NCI-H1417 (cell line): ENCODE results near the gene VPS26B.
"Not testable (repeated sequence)": the region's sequence is repeated elsewhere in the genome, so short reads cannot be mapped to it uniquely, and the experiment has no call there.

Source experiments
- DNase-seq, 3 experiments: peaks; one replicate each; lab custom pipeline; 2025; lab: John Stamatoyannopoulos, UW

VPS26B gene

GRCh38 chr11:134282121-134283045, 57.9 kb downstream of the VPS26B start:
- DNase-seq = no peak

GRCh38 chr11:134283461-134284230, 59.2 kb downstream of the VPS26B start:
- no peak for DNase-seq

DNA sequence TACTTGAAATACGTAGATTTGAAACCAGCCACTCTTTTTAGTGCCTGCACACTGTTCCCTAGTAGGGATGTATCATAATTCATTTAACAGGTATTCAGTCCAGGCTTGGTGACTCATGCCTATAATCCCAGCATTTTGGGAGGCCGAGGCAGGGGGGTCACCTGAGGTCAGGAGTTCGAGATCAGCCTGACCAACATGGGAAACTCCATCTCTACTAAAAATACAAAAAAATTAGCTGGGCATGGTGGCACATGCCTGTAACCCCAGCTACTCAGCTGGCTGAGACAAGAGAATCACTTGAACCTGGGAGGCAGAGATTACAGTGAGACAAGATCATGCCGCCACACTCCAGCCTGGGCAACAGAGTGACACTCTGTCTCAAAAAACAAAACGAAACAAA, 59.9 kb downstream of the VPS26B start:
- not testable (repeated sequence) for DNase-seq

DNA sequence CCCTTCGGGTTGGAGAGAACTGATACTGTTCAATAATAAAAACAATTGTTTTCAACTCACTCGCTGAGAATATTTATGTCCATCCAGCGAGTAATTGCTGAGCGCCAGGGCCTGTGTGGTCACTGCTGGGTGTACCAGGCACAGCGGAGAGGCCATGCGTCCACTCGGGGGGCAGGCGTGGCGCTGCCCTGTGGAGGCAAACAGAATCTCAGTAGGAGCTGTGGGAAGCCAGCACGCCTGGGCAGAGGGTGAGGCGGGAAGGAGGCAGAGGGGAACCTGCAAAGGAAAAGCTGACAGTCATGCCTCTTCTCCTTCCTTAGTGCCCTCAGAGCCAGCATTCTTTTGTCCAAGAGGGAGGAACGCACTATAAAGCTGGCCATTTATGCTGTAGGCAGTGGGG, 63.1 kb downstream of the VPS26B start:
- no peak for DNase-seq

DNA sequence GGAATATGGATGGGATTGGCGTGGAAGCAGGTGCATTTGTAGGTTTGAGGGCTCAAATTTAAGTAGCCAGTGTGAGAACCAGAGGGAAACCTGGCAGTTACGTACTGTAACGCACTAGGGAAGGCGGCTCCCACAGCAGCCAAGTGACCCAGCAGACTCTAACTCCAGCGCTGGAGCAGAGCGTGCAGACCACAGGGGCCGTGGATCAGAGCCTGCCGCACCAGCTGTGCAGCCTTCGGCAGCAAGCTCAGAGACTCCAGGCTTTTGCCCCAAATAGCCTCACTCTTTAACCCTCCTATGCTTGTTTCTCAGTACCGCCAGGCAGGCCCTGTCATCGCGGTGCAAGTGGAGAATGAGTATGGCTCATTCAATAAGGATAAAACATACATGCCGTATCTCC, 64.0 kb downstream of the VPS26B start:
- no peak for DNase-seq

GRCh38 chr11:134289167-134289566, 64.7 kb downstream of the VPS26B start:
- DNase-seq = no peak

GRCh38 chr11:134289789-134290188, 65.3 kb downstream of the VPS26B start:
- no peak for DNase-seq

- DNase-seq = no peak
These were observed 66.2 kb downstream of the VPS26B start for GRCh38 chr11:134290646-134291045.

DNA sequence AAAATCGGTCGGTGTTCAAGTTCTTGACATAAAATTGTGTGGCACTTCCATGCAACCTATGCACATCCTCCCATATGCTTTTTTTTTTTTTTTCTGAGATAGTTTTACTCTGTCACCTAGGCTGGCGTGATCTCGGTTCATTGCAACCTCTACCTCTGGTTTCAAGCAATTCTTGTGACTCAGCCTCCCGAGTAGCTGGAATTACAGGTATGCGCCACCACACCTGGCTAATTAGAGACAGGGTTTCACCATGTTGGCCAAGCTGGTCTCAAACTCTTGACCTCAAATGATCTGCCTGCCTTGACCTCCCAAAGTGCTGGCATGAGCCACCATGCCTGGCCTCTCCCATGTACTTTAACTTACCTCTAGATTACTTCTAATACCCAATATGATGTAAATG, 66.7 kb downstream of the VPS26B start:
- no peak for DNase-seq

- no peak for DNase-seq
These were observed 68.2 kb downstream of the VPS26B start for GRCh38 chr11:134292661-134293060.

GRCh38 chr11:134293119-134294113, 68.9 kb downstream of the VPS26B start:
- DNase-seq = no peak

- no peak for DNase-seq
These were observed 70.2 kb downstream of the VPS26B start for GRCh38 chr11:134294664-134295063.
